Measurements from ENCODE around the gene CXCL16.

DNA sequence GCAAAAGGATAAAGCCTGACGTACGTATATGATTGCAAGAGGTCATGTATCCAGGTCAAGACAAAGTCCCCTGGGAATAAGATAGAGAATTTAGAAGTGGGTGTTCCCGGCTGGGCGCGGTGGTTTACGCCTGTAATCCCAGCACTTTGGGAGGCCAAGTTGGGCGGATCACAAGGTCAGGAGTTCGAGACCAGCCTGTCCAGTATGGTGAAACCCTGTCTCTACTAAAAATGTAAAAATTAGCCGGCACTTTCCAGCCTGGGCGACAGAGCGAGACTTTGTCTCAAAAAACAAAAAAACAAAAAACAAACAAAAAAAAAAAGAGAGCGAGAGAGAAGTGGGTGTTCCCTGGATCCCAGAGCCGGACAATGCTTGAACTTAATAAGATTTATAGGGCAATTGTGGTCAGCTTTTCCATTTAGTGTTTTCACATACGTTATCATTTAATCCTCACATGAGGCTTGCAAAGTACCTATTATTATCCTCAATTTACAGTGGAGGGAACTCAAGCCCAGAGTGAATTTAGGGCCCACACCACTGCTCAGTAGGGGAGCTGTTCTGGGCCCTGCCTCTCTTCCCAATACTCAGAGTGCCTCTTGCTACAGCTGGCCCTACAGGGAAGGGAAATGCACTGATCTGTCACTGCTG, 48.6 kb upstream of the CXCL16 start:
- TF ChIP-seq, protein P1, sequence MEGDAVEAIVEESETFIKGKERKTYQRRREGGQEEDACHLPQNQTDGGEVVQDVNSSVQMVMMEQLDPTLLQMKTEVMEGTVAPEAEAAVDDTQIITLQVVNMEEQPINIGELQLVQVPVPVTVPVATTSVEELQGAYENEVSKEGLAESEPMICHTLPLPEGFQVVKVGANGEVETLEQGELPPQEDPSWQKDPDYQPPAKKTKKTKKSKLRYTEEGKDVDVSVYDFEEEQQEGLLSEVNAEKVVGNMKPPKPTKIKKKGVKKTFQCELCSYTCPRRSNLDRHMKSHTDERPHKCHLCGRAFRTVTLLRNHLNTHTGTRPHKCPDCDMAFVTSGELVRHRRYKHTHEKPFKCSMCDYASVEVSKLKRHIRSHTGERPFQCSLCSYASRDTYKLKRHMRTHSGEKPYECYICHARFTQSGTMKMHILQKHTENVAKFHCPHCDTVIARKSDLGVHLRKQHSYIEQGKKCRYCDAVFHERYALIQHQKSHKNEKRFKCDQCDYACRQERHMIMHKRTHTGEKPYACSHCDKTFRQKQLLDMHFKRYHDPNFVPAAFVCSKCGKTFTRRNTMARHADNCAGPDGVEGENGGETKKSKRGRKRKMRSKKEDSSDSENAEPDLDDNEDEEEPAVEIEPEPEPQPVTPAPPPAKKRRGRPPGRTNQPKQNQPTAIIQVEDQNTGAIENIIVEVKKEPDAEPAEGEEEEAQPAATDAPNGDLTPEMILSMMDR (conservative IDR thresholded peaks at IDR 0.05; ENCODE audit: low read length) = no peak
- no peak for TF ChIP-seq EZH2phosphoT487 (IDR thresholded peaks at IDR 0.05; ENCODE audit: borderline replicate concordance)

Measured in Loucy (cell line).